NB4 (cell line): Measurements from ENCODE around the gene MAP2K6.
"Not testable (repeated sequence)": the region's sequence is repeated elsewhere in the genome, so short reads cannot be mapped to it uniquely, and the experiment has no call there.

Source experiments
- DNase-seq: peaks from one replicate; pipeline ENCODE4 v3.0.0; 2010; ENCODE audit warnings: low read depth
- H3K4me3 ChIP-seq: one replicate; pipeline ENCODE4 v1.5.1; 2011; ENCODE audit warnings: mild to moderate bottlenecking, low read depth, low read length, moderate library complexity
- CTCF ChIP-seq: IDR thresholded peaks from one replicate; pipeline ENCODE4 v1.5.1; 2012; ENCODE audit warnings: low read depth, low read length
- MYC ChIP-seq: IDR thresholded peaks from 2 replicates; pipeline ENCODE4 v1.6.1; 2011; ENCODE audit warnings: low read depth, low read length
- POLR2A ChIP-seq: IDR thresholded peaks from 2 replicates; pipeline ENCODE4 v1.6.1; 2011; ENCODE audit warnings: mild to moderate bottlenecking; ENCODE audit not compliant: insufficient read length; ENCODE audit errors: extremely low read depth
- TF ChIP-seq, protein P1 (sequence below): IDR thresholded peaks from 2 replicates; pipeline ENCODE4 v1.6.1; 2011; ENCODE audit warnings: low read depth, low read length

Gene MAP2K6

DNA sequence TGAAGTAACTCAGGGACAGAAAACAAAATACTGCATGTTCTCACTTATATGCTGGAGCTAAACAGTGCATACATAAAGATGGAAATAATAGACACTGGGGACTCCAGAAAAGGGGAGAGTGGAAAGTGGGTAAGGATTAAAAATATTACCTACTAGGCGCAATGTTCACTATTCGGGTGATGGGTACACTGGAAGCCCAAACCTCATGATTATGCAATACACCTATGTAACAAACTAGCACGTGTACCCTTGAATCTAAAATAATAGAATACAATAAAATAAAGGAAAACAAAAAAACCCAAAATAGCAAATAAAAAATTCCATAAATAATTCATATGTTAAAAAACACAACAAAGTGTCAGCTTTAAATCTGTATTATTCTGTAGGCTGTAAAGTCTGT, 56.9 kb downstream of the MAP2K6 start:
- DNase-seq: no peak
- no peak overlapping the region for H3K4me3 ChIP-seq
- TF ChIP-seq, protein P1, sequence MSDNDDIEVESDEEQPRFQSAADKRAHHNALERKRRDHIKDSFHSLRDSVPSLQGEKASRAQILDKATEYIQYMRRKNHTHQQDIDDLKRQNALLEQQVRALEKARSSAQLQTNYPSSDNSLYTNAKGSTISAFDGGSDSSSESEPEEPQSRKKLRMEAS: no peak
- TF ChIP-seq CTCF (no peak), MYC (no peak), POLR2A (no peak)

- H3K4me3 ChIP-seq: no peak overlapping the region
- DNase-seq: no peak
- TF ChIP-seq, protein P1: no peak
- no peak for TF ChIP-seq POLR2A
Measured at GRCh38 chr17:69473841-69474831, 59.6 kb downstream of the MAP2K6 start.

DNA sequence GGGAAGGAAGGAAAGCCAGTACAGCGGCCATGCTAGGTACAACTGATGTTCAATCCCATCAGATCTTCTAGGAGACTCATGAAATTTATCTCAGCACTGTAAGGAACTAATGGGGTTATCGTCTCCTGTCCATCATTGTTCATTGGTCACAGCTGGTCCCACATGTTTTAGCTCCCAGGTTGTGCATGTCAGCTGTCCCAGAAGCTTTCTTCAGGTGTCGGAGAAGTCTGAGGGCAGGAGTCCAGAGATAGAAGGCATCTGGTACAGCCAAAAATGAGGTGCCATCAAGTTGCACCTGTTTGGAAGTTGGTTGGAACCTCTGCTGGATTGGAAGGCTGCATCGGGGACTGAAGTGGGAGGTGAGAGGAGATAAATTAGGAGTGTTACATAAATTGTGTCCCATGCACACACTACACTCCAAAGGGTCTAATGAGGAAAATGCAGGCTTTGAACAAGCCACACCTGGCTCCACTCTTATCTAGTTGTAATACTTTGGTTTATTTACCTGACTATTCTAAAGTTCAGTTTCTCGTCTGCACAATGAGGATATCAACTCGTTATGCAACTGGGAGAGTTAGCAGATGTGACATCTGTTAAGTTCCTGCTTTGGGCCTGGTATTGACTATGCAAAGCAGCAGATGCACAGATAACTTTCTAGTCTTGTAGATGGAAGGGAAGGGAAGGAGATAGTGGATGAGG, 62.9 kb downstream of the MAP2K6 start:
- no peak for DNase-seq
- no peak overlapping the region for H3K4me3 ChIP-seq
- TF ChIP-seq CTCF: no peak

- DNase-seq: no peak
- TF ChIP-seq, protein P1: no peak
- no peak for TF ChIP-seq MYC
- no peak for TF ChIP-seq CTCF
- no peak for TF ChIP-seq POLR2A
- H3K4me3 ChIP-seq: no peak overlapping the region
Measured at GRCh38 chr17:69477903-69478266, 63.4 kb downstream of the MAP2K6 start.

DNA sequence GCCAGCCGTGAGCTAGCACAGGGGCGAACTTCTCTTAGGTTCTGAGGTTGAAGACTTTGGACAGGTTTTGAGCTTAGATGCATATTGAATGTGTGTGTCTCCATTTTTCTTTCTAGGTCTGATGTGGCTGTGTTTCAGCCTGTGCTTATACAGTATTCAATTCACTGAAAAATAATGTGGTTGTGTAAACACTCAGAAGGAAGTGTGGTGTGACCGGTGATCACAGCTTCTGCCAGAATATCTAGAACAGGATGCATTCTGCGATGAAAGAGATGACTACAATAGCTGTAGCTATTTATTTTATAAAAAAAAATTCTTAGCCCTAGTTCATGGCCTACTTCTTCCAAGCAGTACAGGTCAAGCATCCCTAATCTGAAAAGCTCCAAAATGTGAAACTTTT, 64.4 kb downstream of the MAP2K6 start:
- no peak for DNase-seq
- TF ChIP-seq CTCF (no peak), MYC (no peak), POLR2A (no peak)
- TF ChIP-seq, protein P1: no peak
- H3K4me3 ChIP-seq: no peak overlapping the region

DNA sequence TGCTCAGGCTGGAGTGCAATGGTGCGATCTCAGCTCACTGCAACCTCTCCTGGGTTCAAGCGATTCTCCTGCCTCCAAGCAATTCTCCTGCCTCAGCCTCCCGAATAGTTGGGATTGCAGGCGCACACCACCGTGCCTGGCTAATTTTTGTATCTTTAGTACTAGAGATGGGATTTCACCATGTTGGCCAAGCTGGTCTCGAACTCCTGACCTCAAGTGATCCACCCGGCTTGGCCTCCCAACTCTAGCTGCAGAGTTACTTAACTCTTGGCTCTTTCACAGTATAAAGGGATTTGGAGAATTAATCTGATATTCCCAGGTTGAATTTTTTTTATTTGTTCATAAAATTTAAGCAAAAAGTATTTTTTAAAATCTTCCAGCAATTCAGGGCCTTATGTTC, 65.3 kb downstream of the MAP2K6 start:
- H3K4me3 ChIP-seq, DNase-seq: not testable (repeated sequence)
